Epithelial cell of proximal tubule (primary cell): Measurements from ENCODE around the gene TNKS2. TPM values are rescaled to one million over a fixed set of nuclear protein-coding genes. Genes with fewer than 3 reads are reported as not detected.

Experiments used
- DNase-seq: peaks from one replicate; pipeline ENCODE4 v3.0.0-alpha.2; 2011; ENCODE audit warnings: low read depth
- H3K4me3 ChIP-seq: 2 replicates; pipeline ENCODE4 v1.5.1; 2011; ENCODE audit warnings: low read depth, mild to moderate bottlenecking, low read length
- total RNA-seq: library from RNA; depleted of rRNA; stranded (reverse); fragments of >200 nt; gene quantifications from 2 replicates; pipeline ENCODE4 v1.2.3, GENCODE V29; 2015
- TF ChIP-seq, protein P1 (sequence below): conservative IDR thresholded peaks from 2 replicates; pipeline ENCODE4 v1.5.1; 2012; ENCODE audit warnings: low read depth, mild to moderate bottlenecking, low read length

Gene TNKS2
- total RNA-seq, 1 donor from 2014 or later = 25.1 TPM

DNA sequence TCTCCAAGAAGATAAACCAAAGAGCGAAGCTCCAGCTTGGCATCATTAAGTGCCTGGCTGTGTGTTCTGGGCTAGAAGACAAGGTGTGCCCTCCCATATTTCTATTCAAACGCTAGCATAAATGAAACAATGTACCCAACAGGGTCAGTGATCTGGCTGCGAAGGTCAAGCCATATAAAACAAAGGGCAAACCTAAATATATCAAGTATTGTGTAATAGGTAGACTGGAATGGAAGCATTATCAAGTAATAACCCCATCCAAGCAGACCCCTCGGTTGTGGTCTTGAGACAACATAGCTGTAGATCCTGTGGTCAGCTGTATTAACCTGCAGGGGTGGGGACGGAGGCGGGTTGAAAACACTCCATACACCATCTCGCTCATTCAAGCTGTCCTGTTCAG, 31.6 kb upstream of the TNKS2 start:
- no peak for DNase-seq
- TF ChIP-seq, protein P1, sequence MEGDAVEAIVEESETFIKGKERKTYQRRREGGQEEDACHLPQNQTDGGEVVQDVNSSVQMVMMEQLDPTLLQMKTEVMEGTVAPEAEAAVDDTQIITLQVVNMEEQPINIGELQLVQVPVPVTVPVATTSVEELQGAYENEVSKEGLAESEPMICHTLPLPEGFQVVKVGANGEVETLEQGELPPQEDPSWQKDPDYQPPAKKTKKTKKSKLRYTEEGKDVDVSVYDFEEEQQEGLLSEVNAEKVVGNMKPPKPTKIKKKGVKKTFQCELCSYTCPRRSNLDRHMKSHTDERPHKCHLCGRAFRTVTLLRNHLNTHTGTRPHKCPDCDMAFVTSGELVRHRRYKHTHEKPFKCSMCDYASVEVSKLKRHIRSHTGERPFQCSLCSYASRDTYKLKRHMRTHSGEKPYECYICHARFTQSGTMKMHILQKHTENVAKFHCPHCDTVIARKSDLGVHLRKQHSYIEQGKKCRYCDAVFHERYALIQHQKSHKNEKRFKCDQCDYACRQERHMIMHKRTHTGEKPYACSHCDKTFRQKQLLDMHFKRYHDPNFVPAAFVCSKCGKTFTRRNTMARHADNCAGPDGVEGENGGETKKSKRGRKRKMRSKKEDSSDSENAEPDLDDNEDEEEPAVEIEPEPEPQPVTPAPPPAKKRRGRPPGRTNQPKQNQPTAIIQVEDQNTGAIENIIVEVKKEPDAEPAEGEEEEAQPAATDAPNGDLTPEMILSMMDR = no peak
- H3K4me3 ChIP-seq = no peak overlapping the region

DNA sequence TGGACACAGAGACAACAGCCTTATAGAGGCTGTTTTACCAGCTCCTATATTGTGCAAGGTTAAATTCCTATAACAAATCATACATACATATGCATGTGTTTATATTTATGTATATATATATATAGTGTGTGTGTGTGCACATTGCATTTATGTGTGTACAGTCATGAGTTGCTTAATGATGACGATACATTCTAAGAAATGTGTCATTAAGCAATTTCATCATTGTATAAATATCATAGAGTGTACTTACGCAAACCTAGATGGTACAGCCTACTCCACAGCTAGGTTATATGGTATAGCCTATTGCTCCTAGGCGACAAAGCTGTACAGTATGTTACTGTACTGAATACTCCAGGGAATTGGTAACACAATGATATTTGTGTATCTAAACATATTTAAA, 30.1 kb upstream of the TNKS2 start:
- H3K4me3 ChIP-seq = no peak overlapping the region
- TF ChIP-seq, protein P1 = no peak
- DNase-seq = no peak

DNA sequence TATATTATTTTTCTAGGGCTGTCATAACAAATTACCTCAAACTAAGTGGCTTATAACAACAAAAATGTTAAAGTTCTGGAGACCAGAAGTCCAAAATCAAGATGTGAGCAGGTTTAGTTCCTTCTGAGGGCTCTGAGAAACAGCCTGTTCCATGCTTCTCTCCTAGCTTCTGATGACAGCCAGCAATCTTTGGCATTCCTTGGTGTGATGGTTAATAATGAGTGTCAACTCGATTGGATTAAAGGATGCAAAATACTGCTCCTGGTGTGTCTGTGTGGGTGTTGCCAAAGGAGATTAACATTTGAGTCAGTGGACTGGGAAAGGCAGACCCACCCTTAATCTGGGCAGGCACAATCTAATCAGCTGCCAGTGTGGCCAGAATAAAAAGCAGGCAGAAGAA, 26.3 kb upstream of the TNKS2 start:
- TF ChIP-seq, protein P1 = no peak
- no peak overlapping the region for H3K4me3 ChIP-seq
- no peak for DNase-seq

DNA sequence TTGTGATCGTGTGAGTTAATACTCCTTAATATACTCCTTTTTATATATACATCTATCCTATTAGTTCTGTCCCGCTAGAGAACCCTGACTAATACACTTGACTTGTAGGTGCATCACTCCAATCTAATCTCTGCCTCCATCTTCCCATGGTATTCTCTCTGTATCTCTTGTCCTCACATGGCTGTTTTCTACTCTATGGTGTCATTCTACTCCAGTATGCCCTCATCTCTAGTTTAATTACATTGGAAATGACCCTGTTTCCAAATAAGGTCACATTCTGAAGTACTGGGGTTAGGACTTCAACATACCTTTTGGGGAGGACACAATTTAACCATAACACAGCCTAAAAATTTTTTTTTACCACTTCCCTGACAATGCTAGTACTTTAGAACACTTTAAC, 25.8 kb upstream of the TNKS2 start:
- TF ChIP-seq, protein P1 = no peak
- no peak overlapping the region for H3K4me3 ChIP-seq
- DNase-seq = no peak

DNA sequence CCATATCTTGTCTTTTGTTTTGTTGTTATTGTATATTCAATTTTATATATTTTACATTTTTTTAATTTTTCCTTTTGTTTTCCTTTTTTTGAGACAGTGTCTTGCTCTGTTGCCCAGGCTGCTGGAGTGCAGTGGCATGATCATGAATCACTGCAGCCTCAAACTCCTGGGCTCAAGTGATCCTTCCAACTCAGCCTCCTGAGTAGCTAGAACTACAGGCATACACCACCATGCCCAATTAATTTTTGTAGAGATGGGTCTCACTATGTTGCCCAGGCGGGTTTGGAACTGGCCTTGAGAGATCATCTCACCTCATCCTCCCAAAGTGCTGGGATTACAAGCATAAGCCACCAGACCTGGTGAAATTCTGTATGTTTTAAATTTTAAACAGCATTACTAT, 25.4 kb upstream of the TNKS2 start:
- no peak for DNase-seq
- TF ChIP-seq, protein P1 = no peak
- no peak overlapping the region for H3K4me3 ChIP-seq

DNA sequence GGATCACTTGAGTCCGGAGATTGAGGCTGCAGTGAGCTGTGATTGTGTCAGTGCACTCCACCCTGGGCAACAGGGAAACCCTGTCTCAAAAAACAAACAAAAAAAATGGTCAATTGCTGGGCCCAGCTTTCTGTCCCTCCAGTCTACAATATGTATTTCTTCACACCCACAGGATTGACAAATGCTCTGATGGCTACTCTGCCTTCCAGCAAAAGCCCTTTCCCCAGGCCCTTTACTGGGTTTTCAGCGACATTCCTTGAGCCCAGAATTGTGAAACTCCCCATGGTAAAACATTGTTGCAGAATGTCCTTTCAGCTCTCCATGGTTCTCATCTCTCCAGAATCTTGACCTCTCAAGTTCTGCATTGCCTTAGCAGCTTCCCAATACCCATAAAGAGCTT, 23.7 kb upstream of the TNKS2 start:
- TF ChIP-seq, protein P1 = no peak
- H3K4me3 ChIP-seq = no peak overlapping the region
- no peak for DNase-seq

DNA sequence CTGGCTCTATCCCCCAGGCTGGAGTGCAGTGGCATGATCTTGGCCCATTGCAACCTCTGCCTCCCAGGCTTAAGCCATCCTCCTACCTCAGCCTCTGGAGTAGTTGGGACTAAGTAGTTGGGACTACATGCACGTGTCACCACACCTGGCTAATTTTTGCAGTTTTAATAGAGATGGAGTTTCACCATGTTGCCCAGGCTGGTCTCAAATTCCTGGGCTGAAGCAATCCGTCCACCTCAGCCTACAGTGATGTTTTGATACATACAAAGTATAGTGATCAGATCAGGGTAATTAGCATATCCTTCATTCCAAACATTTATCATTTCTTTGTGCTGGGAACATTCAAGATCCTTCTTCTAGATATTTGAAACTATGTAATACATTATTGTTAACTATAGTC, 22.5 kb upstream of the TNKS2 start:
- TF ChIP-seq, protein P1 = no peak
- no peak for DNase-seq
- H3K4me3 ChIP-seq = no peak overlapping the region
